DLD1 (cell line): ENCODE data around the gene CDK9.
"Not testable (repeated sequence)": the region's sequence is repeated elsewhere in the genome, so short reads cannot be mapped to it uniquely, and the experiment has no call there.

Experiments used
- in situ Hi-C: cut with HindIII; loops from 2 replicates; pipeline ENCODE4 v1.10.0; 2017; ENCODE audit warnings: low sequenced_read_pairs

CDK9 gene

DNA sequence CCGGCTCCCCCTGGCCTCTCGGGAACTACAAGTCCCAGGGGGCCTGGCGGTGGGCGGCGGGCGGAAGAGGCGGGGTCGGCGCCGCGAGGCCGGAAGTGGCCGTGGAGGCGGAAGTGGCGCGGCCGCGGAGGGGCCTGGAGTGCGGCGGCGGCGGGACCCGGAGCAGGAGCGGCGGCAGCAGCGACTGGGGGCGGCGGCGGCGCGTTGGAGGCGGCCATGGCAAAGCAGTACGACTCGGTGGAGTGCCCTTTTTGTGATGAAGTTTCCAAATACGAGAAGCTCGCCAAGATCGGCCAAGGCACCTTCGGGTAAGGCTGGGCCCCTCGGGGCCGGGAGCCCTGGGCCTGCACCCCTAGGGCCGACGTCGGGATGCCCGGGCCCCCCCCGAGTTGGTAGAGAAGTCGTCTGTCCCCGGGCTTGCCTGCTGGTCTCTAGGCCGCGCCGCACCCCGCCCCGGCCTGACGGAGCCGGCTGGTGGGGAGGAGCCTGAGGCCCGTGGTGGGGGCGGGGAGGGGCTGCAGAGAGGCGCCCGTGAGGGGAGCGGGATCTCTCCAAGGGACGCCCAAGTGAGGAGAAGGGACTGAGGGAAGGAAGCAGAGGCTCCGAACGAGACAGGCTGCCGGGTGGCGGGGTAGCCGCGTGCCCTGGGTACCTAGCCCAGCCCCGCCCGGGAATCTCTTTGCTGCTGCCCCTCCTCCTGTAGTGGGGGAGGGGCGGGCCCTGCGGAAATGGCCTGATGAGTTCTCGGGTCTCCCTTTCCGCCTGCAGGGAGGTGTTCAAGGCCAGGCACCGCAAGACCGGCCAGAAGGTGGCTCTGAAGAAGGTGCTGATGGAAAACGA is at the start of gene CDK9:
Gene CDK9, plus strand, starts transcription at position 102 of the 840 bp plus-strand sequence. Its CDS starts 115 bp downstream, at position 217.
- in situ Hi-C loops = no loop called here

DNA sequence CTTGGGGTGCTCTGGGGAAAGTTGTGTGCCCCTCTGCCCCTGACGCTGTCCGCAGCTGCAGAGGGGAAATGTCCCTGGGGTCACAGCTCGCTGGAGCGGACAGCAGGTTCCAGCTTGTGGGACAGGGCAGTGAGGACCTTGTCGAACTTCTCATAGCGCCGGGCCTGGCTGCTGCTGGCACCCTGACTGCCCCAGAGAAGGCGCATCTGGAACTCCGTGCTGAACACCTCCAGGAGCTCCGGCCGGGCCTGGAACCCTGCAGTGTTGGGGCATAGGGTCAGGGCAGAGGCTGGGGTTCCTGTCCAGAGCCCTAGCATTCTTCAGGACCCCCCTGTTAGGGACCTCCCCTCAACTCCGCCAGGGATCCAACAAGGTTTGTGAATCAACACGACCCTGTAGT is 47.2 kb upstream of the CDK9 start:
- in situ Hi-C loops = no loop called here

DNA sequence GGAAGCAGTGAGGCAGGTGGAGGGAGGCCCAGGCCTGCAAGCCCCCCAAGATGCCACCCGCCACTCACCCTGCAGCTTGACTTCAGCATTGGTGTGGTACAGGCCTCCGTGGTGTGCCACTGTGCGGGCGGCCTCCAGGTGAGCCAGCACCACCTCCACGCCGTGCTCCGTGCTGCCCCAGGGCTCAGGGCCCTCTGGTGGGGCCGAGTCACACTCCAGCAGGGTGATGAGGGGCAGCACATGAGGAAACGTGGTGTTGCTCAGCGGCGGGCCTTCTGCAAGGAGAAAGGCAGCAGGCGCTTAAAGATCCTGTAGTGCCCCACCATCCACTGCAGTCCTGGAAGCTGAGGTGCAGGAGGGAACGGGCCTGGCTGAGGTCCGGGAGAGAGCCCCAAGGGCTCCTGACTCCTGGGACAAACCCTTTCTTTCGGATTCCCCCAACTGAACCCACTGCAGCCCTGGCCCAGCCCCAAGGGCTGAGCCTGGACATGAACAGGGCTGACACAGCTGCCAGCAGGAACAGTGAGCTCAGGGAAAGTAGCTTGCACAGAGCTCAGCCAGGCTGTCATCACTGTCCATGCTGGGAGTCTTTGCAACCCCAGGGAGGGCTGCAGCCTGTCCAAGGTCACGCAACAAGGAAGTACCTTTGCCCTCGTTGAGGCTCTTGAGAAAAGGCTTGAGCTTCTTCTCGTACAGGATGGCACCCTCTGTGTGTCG is 46.1 kb upstream of the CDK9 start:
- in situ Hi-C loops = no loop called here

DNA sequence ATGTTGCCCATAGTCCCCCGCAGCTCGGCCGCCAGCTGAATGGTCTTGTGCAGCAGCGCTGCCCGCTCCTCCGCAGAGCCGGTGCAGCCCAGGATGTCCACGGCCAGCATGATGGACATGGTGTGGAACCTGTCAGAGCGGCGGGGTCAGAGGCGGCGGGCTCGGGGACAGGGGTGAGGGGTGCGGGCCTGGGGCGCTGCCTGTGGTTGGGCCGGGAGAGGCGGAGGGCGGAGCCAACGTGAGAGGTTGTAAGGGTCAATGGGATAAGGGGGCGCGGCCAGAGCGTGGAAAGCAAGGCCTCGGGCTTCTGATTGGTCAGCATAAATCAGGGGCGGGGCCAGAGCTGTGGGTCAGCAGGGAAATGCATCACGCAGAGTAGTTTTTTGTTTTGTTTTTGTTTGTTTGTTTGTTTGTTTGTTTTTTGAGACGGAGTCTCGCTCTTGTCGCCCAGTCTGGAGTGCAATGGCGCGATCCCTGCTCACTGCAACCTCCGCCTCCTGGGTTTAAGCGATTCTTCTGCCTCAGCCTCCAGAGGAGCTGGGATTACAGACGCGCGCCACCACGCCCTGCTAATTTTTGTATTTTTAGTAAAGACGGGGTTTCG is 43.9 kb upstream of the CDK9 start:
- in situ Hi-C loops = no loop called here

DNA sequence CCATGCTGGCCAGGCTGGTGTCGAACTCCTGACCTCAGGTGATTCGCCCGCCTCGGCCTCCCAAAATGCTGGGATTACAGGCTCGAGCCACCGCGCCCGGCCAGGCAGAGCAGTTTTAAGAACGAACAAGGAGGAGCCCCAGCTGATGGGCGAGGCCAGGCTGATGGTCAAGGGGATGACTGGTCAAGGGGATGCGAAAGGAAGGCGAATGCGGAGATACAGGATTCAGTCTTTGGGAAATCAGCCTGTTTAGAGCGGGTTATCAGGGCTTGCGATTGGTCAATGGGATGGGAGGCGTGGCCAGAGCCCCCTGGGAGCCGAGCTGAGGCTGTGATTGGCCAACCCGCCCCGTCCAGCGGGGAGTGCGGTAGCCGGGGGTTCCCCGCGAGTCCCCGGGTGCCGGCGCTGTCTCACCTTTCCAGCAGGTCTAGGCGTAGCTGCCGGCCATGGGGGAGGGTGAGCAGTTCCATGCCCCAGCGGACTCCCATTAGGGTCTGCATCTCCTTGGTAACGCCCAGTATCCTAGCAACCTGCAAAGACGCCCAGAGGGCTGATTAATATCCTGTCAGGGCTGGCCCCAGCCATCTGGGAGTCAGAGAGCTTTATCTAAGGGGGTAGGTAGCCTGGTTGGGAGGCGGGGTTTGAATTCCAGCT is 43.3 kb upstream of the CDK9 start:
- in situ Hi-C loops = no loop called here

DNA sequence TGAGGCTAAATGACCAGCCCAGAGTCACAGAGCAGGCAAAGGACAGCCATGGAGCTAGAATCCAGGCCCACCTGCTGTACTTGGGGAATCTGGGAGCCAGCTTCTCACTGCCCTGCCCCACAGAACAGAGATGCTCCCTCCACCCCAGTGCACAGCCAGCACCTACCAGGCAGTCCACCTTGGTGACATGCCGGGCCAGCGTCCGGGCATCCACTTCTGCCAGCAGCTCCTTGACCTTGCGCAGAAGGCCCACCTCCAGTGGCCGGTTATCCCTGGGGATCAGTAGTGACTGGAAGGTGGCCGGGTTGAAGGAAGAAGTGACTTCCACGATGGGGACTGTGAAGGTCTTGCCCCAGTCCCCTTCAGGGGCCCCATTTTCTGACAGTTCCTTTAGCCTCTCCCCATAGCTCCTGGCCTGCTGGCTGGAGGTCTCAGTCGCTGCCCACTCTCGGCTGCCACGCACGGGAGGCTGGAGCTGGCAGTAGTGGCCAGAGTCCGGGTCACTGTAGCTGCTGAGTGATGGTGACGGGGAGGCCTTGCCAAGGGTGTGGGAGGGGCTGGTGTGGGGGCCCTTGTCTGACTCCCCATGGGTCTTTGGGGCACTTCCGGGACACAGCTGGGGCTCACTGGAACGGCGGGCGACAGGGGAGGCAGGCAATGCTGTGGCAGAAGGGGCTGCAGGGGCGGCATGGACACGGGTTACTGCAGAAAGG is 41.3 kb upstream of the CDK9 start:
- in situ Hi-C loops = no loop called here

DNA sequence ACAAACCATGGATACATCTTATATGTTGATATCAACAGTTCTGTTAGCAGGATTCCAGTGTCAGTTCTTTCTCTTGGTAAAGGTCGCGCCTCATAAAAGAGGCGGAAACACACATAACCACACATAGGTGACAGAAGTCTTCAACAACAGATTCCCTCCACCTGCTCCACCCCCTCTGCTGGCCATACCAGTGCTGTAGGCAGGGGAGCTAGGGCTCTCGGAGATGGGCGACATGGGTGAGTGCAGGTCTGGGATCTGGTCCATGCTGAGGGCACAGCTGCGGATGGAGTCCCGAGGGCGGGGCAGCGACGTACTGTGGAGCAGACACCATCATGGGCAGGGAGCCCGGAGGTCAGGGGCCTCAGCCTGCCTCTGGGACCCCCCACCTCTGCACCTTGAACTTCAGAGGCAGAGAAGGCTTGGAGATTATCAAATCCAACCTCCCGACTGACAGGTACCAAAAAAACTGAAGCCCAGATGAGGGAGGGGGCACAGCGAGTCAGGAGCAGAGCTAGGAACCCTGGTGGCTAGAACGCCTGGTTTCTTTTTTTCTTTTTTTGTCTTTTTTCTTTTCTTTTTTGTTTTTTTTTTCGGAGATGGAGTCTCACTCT is 38.8 kb upstream of the CDK9 start:
- in situ Hi-C loops = no loop called here

DNA sequence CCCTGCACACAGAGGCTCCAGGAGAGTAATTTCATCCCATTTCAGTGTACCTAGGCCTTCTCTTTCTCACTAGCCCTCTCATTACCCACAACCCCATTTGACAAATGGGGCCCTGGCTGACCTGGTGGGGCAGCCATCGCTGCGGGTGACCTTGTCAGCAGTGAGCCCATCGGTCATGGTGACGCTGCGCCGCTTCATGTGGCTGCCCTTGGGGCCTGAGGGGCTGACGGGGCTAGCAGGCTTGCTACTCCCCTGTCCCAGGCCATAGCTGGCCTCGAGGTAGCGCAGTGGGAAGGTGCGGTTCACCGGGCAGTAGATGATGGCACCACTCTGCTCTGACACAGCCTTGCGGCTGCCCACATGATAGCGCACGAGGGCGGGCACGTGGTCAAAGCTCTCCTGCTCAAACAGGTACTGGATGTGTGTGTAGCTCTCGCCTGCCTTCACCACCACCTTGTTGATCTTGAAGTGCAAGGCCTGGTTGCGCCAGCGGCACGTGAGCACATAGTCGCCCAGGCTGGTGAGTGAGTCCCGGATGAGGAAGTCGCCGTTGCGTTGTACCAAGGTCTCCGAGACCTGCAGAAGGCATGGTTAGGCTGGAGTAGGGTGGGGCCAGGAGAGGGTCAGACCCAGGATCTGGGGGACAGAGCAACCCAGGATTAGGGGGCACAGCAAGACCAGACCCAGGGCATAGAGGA is 36.6 kb upstream of the CDK9 start:
- in situ Hi-C loops = no loop called here

DNA sequence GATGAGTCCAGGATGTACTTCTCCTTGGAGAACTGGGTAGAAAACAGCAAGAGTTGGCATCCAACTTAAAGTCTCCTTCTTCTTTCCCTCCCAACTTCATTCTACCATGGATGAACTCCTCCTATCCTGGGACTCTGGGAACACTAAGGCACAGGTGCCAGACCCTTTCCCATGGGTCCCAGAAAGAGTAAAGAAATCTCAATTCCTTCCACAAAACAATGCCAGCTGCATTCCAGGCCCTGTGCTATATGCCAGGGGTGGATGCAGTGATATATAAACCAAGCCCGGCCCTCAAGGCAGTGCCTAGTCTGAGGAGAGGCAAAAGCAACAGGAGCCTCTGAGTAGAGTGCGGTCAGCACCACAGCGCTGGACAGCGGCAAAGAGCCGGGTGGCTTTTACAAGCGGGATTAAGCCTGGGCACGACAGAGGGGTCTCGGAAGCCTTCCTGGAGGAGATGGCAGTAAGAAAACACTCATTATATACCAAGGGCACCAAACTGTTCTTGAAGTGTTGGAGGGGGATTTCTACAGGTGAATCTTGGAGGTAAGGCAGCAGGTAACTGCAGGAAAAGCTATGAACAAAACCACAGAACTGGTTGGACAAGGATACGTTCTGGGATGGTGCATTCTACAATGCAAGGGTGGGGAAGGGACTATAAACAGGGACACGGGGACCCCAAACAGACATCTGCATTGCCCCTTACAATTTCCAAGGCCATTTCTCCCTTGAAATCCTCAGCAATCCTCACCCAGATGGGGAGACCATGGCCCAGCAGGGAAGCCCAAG is 34.4 kb upstream of the CDK9 start:
- in situ Hi-C loops = no loop called here

DNA sequence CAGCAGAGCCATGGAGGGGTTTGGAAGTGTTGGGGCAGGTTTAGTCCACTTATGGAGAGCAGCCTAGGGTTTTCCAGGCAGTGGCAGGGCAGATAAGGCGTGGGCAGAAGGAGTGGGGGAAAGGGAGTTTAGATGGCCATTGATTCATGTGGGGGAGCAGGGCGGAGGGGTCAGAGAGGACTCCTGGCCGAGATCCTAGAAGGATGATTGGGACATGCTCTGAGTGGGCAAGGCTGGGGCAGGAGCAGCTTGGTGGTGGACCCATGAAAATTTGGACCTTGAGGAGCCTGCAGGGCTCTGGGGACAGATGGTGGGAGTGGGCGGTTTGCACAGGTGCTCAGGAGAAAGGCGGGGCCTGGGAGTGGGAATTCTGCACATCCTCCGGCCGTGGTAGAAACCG is 32.7 kb upstream of the CDK9 start:
- in situ Hi-C loops = no loop called here

DNA sequence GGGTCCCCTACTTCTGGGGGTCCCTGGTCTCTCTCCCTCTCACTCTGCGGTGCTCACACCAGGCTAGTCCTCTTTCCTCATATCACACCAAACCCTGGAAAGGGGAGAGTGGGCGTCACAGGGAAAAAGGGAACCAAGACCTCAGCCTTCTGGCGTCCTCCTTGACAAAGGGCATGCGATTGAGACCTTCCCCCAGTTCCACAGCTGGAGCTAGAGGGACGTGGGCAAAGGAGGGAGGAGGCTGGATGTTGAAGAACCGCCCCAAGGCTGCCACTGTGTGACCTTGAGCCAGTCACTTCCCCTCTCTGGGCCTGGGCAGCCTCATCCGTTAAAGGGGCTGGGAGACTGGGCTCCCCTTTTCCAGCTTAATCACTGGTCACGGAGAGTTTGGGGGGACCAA is 32.2 kb upstream of the CDK9 start:
- in situ Hi-C loops = no loop called here

DNA sequence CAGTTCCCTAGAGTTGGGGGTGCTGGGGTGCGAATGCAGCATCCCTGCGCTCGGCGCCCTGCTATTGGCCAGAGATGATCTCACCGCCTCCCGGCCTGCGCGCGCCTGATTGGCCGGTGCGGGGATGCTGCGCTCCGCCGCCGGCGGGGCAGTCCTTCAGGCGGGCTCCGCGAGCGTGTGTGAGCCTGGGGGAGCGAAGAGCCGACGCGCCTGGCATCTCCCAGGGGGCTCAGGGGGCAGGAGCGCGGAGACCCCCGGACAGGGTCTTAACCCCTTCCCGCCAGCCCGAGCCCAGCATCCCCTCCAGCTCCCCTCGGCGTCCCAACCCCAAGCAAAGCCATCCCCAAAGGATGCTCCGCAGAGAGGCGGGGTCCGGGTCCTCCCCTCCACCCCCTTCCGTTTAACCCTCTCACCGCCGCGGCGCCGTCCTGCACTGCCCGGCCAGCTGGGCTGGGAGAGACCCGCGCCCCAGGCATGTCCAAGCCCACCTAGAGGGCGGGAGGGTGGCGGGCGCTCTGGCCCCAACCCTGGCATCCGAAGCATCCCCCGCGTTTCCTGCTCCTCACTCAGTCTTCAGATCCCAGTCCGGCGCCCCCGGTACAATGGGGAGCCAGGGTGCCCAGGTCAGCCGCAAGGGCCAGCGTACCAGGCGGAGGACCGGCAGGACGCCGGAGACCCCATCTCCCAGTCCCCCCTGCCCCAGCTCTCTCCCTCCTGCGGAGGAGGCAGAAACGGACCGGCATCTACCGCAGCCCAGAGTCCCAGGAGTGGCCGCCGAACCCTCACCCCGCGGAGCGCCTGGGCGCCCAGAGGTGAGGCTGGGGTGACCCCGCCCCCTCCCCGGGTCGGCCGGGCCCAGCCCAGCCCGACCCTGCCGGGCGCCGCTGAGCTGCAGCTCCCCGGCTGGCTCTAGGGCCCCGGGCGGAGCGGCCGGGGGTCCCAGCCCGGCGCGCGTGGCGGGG is 31.5 kb upstream of the CDK9 start:
- in situ Hi-C loops = no loop called here

DNA sequence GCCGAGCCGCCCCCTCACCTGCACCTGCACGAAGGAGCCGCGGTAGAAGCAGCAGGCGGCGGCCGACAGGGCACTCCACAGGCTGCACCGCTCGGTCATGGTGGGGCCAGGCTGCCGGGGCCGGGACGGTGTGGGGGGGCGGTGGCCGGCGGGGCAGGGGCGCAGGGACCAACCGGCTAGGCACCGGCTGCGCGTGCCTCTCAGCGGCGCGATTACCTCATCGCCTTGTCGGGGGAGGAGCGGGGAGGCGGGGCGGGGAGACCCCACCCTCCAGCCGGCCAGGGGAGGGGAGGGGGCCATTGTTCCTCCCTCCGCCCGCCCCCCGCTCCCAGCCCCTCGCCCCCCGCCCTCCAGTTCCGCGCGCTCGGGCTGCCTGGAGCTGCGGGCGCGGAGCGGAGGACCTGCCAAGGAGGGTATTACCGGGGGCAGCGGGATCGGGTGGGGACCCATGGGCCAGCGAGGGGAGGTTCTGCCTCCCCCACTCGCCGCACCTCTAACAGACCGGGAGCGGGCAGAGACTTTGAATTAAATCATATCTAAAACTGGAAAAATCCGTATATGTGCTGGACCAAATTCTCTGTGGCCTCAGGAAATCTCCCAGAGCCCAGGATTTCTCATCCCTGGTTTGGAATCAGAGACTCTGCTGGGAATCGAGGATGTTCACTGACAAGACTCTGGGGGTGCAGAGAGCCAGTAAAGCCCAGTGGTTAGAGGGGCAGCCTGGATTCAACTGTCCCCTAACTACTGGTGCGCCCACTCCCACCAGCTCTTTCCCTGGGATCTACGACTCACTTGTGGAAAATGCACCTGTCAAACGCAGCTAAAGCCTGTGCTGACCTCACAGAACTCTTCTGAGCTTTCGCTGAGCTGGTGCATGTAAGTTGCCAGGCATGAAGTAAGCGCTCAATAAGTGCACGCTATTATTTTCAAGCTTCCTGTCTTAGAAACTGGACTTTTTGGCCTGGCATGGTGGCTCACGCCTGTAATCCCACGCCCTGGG is 30.5 kb upstream of the CDK9 start:
- in situ Hi-C loops = no loop called here

DNA sequence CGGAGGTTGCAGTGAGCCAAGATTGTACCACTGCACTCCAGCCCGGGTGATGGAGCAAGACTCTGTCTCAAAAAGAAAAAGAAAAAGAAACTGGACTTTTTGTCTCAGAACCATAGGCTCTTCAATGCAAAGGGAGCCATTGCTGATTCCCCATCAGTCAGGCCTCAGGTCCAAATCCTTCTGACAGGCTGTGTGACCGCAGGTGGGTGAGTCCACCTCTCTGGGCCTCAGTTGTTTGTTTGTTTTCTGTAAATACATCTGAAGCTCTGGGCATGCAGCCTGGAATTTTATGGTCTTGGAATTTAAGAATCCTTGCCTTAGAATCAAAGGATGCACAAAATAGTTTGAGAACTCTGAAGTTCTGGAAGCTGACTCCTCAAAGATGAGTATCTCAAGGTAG is 29.6 kb upstream of the CDK9 start:
- in situ Hi-C loops = no loop called here

DNA sequence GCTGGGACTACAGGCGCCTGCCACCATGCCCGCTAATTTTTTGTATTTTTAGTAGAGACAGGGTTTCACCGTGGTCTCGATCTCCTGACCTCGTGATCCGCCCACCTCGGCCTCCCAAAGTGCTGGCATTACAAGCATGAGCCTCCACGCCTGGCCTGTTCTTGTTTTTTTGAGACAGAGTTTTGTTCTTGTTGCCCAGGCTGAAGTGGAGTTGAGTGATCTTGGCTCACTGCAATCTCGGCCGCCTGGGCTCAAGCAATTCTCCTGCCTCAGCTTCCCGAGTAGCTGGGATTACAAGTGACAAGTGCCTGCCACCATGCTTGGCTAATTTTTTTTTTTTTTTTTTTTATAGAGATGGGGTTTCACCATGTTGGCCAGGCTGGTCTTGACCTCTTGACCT is 29.1 kb upstream of the CDK9 start:
- in situ Hi-C loops = not testable (repeated sequence)

DNA sequence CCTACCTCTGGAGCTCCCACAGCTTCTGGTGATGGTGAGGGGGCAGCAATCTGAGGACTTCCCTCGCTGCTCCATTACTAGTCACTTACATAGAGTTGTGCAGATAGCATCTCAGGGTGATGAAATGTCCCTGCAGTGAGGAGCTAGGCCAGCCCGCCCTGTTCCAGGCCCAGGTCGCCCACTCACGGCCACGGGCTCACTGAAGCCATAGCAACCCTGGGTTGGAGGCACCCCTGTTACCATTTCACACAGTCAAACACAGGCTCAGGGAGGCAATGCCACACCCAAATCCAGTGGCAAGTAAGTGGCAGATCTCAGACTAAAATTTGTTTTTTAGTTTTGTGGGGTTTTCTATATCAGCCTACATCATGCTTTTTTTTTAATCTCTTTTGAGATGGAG is 27.0 kb upstream of the CDK9 start:
- in situ Hi-C loops = no loop called here

DNA sequence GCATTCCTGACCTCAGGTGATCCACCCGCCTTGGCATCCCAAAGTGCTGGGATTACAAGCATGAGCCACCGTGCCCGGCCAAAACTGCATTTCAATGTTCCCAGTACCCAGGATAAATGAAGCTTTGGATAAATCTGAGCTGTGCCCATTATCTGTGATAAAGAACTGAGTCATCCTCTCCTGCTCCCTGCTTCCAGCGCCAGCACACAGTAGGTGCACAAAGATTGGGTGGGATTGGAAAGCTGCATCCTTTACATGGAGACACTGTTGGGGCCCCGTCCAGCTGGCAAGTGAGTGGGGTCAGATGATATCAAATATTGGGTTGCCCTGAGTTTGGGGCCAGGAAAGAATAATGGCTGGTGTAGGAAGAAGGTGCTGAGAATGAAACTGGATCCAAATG is 24.8 kb upstream of the CDK9 start:
- in situ Hi-C loops = loop anchor here (10.0 kb wide), 1 partner anchor 104 kb away; no protein-coding TSS in a partner anchor
